Body of pancreas (tissue), 4 donors: ENCODE data around the gene CCDC87.

ENCODE experiments used
- CTCF ChIP-seq, 7 experiments: fragments of 450-650 bp in 4 of 7; fragments of 200-600 bp in 3 of 7; sonication (generic) in 3 of 7; IDR thresholded peaks; one replicate each; pipeline ENCODE4 v1.5.1; 2016 to 2019; ENCODE audit warnings: antibody characterized with exemption in 7 of 7
- POLR2A ChIP-seq, 3 donors: fragments of 450-650 bp; IDR thresholded peaks; one replicate each; pipeline ENCODE4 v1.6.1; 2016; ENCODE audit warnings: antibody characterized with exemption in 3 of 3, mild to moderate bottlenecking in 2 of 3

- no peak for TF ChIP-seq CTCF (IDR thresholded peaks at IDR 0.05)
- TF ChIP-seq POLR2A (IDR thresholded peaks at IDR 0.05) = no peak
Observed at GRCh38 chr11:66626926-66627325, 34.1 kb upstream of the CCDC87 start.
